HG03139 (cell line): Measurements from ENCODE around the gene MRM2.

Experiments used
- ATAC-seq: cut with Tn5 transposase; IDR thresholded peaks from one replicate; pipeline ENCODE4 v1.9.1; 2021; ENCODE audit not compliant: unreplicated experiment

MRM2 gene

DNA sequence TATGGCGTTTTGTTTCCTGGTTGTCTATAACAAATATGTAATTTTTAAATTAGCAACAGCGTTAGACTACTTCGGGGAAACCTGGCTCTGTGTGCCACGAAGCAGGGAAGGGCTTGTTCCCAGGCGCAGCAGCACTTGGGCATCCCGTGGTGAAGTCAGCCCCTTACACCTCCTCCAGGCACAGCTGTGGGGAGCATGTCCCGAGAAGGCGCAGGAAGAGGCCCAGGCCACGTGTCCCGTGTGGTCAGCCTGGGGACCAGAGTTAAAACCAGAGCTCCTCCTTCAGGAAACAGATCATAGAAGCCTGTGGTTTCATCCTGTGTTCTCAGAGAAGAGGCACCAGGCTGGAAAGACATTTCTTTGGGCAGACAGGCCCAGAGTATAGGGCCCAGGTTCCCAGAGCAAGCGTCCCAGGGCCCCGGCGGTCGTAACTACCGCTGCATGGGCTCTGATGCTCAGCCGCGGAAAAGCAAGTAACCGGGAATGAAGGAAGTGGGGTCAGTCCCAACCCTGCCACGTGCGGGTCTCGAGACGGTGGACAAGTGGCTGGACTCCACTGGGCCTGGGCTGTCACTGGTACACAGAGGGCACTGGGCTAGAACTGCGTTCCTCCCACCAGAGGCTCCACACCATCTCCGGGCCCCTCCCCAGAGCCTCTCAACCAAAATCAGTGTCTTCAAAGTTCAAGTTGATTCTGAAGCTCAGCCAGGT, 7.1 kb upstream of the MRM2 start:
- ATAC-seq = no peak

- ATAC-seq = no peak
These were observed 5.4 kb upstream of the MRM2 start for GRCh38 chr7:2247141-2247995.

GRCh38 chr7:2245883-2246675, 4.1 kb upstream of the MRM2 start:
- ATAC-seq = no peak

DNA sequence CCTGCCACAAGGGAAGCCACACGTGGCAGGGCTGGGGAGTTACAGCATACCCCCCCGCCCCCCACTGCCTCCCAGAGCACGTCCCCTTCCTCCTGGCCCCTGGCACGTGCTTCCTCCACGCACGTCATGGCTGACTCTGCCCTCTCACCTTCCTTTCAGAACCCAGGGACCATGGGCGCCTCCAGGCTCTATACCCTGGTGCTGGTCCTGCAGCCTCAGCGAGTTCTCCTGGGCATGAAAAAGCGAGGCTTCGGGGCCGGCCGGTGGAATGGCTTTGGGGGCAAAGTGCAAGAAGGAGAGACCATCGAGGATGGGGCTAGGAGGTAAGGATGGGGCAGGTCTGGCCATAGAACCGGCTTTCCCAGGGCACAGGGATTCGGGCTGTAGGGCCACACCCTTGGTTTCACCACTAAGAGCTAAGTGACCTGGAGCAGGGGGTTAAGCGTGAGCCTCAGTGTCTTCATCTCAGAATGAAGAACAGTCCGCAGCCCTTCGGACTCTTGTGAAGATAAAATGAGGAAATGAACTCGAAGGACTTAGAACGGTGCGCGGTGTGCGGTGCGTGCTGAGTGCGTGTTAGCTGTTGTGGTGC, 2.5 kb upstream of the MRM2 start:
- no peak for ATAC-seq

DNA sequence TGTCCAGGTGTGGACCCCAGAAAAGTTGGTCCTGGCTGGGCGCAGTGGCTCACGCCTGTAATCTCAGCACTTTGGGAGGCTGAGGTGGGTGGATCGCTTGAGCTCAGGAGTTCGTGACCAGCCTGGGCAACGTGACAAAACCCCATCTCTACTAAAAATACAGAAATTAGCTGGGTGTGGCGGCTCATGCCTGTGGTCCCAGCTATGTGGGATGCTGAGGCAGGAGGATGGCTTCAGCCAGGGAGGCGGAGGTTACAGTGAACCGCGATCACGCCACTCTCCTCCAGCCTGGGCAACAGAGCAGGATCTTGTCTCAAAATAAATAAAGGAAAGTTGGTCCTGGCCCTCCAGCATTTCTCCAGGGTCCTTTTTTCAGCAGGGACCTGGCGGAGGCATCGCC, 1.5 kb upstream of the MRM2 start:
- no peak for ATAC-seq

DNA sequence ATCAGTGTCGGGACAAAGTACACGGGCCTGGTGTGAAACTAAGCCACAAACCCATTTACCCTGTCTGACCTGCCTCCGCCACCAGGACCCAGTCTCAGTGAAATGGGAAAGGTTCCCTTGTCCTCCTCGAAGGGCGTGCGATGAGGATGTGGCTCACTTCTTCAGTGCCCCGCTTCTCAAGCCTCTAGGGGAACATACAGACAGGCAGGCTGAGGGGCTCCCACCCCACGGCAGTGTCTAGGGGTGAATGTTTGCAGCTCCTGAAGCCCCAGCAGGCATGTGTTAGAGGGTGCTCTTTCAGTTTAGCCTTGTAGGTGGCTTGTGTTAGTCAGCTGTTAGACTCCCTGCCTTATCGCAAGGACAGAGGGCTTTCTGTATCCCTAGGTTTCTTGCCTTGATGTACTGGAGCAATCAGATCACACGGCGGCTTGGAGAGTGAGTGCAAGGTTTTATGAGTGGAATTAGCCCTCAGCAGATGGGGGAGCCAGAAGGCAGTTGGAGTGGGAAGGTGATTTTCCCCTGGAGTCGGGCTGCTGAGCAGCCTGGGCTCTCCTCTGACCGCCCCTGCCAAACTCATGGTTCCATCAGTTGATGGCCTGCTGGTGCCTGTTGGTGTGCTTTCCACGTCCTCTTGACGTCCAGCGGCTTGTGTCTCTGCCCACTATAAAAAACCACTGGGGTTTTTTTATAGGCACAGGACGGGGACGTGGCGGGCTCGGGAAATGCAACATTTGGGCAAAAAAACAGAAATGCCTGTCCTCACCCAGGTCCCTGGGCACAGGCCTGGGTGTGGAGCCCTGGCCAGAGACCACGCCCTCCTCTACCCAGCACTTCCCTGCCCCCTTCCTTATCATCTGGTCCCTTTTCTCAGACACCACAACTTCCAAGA, 780 bp upstream of the MRM2 start:
- ATAC-seq = no peak

- no peak for ATAC-seq
These were observed 2.8 kb downstream of the MRM2 start for GRCh38 chr7:2239242-2239641.

GRCh38 chr7:2237109-2237602, 4.8 kb downstream of the MRM2 start:
- ATAC-seq = no peak

- ATAC-seq = no peak
These were observed 8.1 kb downstream of the MRM2 start for GRCh38 chr7:2233926-2234325.

DNA sequence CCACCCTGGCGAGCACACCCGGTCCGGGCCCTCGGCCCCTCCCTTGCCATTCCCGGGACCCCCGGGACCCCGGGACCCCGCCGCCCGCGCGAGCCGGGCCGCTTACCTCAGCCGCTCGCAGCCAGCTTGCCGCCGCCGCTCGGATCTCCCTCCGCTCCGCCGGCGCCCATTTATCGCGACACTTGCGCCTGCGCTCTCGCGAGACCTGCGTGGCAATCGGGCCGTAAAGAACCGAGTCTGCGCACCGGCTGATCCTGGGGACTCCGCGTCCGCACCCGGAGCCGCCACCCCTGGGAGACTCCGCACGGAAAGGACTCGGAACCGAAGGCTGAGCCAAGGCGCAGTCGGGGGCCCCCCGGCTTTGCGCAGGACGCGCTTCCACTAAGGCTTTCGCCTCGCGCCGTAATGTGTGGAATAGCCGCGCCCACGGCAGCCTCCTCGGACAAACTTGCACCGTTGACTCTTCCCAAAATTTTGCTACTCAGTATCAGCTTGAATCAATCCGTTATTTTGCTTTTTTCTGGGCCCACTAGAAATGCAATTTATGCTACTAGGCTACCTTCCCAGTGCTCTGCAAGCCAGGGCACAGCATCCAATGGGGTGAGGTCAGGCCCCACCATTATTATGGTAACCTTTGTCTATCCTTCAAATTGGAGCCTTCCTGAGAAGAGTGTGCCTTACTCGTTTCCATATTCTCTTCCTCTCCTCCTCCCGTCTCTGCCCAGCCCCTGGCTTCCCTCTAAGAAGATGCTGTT, 9.1 kb downstream of the MRM2 start, which contains the start of gene MAD1L1:
Gene MAD1L1 (minus strand): TSS at position 180 of the 755 bp plus-strand sequence. CDS start 2,812 bp downstream, outside the sequence.
- peak; percentile 55 for ATAC-seq

DNA sequence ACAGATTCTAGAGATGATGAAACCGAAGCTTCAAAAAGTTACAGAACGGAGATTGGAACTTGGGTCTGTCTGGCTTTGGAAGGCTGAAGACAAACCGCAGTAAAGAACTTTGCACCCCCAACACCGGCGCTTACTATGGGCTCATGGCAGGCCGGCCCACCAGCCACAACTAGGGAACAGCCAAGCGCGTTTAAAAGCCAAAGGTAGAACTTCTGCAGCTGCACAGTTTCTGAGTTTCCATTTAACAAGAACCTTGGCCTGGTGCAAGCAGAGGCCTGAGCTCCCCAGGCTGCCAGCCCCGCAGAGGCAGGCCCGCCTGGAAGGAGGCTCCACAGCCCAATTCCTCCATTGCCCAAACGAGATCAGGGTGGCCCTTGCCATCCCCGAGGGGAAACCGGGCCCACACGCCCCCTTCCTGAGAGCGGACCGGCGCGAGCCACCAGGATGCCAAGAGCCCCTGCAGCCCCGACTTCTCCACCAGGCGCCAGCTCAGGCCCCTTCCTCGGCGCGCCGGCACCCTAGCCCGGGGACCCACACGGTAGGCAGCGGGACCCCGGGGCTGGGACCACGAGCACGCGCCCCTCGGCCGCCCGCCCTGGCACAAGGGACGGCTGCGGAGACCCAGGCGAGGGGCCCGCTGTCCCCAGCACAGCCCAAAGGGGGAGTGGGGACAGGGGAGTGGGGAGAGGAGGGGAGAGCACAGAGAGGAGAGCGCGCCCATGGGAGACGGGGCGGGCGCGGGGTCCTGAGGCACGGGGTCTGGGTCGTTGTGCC, 9.8 kb downstream of the MRM2 start:
- ATAC-seq = peak; percentile 16

DNA sequence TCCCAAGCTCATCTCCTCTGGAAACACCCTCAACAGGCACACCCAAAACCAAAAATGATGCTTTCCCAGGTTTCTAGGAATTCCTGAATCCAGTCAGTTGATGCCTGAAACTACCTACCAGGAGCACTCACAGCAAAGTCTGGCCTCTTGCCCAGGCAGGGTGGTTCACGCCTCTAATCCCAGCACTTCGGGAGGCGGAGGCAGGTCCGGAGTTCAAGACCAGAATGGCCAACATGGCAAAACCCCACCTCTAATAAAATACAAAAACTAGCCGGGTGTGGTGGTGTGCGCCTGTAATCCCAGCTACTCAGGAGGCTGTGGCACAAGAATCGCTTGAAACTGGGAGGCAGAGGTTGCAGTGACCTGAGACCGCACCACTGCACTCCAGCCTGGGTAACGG, 11.1 kb downstream of the MRM2 start:
- ATAC-seq = no peak

GRCh38 chr7:2230226-2230625, 11.8 kb downstream of the MRM2 start:
- ATAC-seq = no peak

- ATAC-seq = no peak
These were observed 12.5 kb downstream of the MRM2 start for GRCh38 chr7:2229467-2229866.

- ATAC-seq = no peak
These were observed 13.1 kb downstream of the MRM2 start for GRCh38 chr7:2228921-2229320.

GRCh38 chr7:2227699-2228098, 14.3 kb downstream of the MRM2 start:
- no peak for ATAC-seq

DNA sequence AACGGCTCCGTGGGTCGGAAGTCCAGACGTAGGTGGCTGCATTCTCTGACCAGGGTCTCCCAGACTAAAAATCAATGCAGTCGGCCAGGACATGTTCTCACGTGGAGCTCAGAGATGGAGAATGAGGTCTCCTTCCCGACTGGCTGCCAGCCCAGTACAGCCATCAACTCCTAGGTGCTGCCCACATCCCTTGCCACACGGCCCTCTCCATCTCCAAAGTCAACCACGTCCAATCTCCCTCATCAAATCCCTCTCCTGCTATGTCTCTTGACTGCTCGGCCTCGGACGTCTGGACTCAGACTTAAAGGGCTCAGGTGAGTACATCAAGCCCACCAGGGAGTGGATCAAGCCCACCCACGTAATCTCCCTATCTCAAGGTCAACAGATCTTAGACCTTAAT, 16.2 kb downstream of the MRM2 start:
- ATAC-seq = no peak

GRCh38 chr7:2225336-2225735, 16.7 kb downstream of the MRM2 start:
- no peak for ATAC-seq
